ENCODE data around the gene SLITRK6.

The SLITRK6 gene

DNA sequence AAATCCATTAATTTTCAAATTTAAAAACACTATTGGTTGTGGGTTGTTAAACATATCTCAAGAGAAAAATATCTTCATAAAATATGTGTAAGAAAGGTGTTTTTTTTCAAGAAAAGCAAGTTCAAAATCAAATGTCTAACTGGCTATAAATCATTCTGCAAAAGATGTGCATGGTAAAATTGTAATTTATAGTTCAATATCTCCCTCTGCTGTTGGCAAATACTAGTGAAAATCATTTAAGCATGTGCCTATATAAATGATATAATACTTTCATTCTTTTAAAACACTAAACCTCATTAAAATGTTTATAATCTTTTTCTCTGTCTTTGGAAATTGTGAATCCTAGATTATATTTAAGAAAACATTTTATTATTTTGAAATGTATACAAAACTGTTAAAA is 17.2 kb upstream of the SLITRK6 start:
- H3K27me3 ChIP-seq (ENCODE audit: insufficient read depth, low read depth), result no peaks in the 10 kb centered on the region
- no peaks in the 10 kb centered on the region for H3K79me2 ChIP-seq (ENCODE audit: insufficient read depth, low read depth)
- H3K36me3 ChIP-seq (ENCODE audit: insufficient read depth), result no peaks in the 10 kb centered on the region
- no peak overlapping the region for H3K27ac ChIP-seq
- no peak overlapping the region for H3K9ac ChIP-seq
- H3K4me1 ChIP-seq (ENCODE audit: low read depth, poor library complexity, severe bottlenecking), result no peaks in the 10 kb centered on the region
- H3K4me3 ChIP-seq (IDR thresholded peaks at IDR 0.05; ENCODE audit: insufficient read depth, low read depth, low read length), result no peak overlapping the region
- TF ChIP-seq CTCF (conservative IDR thresholded peaks at IDR 0.05; ENCODE audit: low read depth, low read length), result no peak; the same call in 1 of the 2 replicates
- H3K4me2 ChIP-seq, result no peak overlapping the region
- no peaks in the 10 kb centered on the region for H4K20me1 ChIP-seq (ENCODE audit: insufficient read depth)
- no peak overlapping the region for H2AFZ ChIP-seq (ENCODE audit: low read depth)

DNA sequence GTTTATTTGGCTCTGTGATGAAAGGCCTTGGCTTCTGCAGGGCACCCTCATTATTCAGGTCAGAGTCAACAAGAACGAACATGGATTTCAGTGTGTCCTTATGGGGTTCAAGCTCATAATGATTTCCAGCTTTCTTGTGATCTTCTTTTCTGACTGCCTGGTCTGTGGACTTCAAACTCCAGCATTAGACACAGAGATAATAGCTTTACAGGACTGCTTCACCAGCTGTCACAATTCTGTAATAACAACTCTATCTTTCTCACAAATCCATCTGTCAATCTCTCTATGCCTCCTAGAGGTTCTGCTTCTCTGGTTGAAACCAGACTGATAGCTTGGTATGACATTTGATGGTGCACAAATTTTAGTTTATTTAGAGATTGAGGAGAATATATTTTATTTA is 13.1 kb upstream of the SLITRK6 start:
- no peak for TF ChIP-seq CTCF (conservative IDR thresholded peaks at IDR 0.05; ENCODE audit: low read depth, low read length)
- Histone ChIP-seq H3K4me2 (no peak overlapping the region), H3K27ac (no peak overlapping the region), H4K20me1 (ENCODE audit: insufficient read depth) (no peaks in the 10 kb centered on the region), H3K27me3 (ENCODE audit: insufficient read depth, low read depth) (no peaks in the 10 kb centered on the region), H2AFZ (ENCODE audit: low read depth) (no peak overlapping the region), H3K79me2 (ENCODE audit: insufficient read depth, low read depth) (no peaks in the 10 kb centered on the region), H3K9ac (no peak overlapping the region), H3K36me3 (ENCODE audit: insufficient read depth) (no peaks in the 10 kb centered on the region), H3K4me3 (IDR thresholded peaks at IDR 0.05; ENCODE audit: insufficient read depth, low read depth, low read length) (no peak overlapping the region), H3K4me1 (ENCODE audit: low read depth, poor library complexity, severe bottlenecking) (no peaks in the 10 kb centered on the region)

GRCh38 chr13:85808811-85809210 is 9.6 kb upstream of the SLITRK6 start:
- H3K79me2 ChIP-seq (ENCODE audit: insufficient read depth, low read depth), result no peaks in the 10 kb centered on the region
- H3K27ac ChIP-seq, result no peak overlapping the region
- no peak overlapping the region for H3K4me3 ChIP-seq (IDR thresholded peaks at IDR 0.05; ENCODE audit: insufficient read depth, low read depth, low read length)
- TF ChIP-seq CTCF (conservative IDR thresholded peaks at IDR 0.05; ENCODE audit: low read depth, low read length), result no peak
- H4K20me1 ChIP-seq (ENCODE audit: insufficient read depth), result no peaks in the 10 kb centered on the region
- H3K4me2 ChIP-seq, result no peak overlapping the region
- H2AFZ ChIP-seq (ENCODE audit: low read depth), result no peak overlapping the region
- no peaks in the 10 kb centered on the region for H3K36me3 ChIP-seq (ENCODE audit: insufficient read depth)
- no peaks in the 10 kb centered on the region for H3K27me3 ChIP-seq (ENCODE audit: insufficient read depth, low read depth)
- no peaks in the 10 kb centered on the region for H3K4me1 ChIP-seq (ENCODE audit: low read depth, poor library complexity, severe bottlenecking)
- H3K9ac ChIP-seq, result no peak overlapping the region

GRCh38 chr13:85806553-85807175 is 7.4 kb upstream of the SLITRK6 start:
- no peak overlapping the region for H3K9ac ChIP-seq
- peak; percentile 73 for TF ChIP-seq CTCF (conservative IDR thresholded peaks at IDR 0.05; ENCODE audit: low read depth, low read length)
- H3K4me2 ChIP-seq, result no peak overlapping the region
- H3K4me1 ChIP-seq (ENCODE audit: low read depth, poor library complexity, severe bottlenecking), result no peaks in the 10 kb centered on the region
- no peak overlapping the region for H3K4me3 ChIP-seq (IDR thresholded peaks at IDR 0.05; ENCODE audit: insufficient read depth, low read depth, low read length)
- no peaks in the 10 kb centered on the region for H3K36me3 ChIP-seq (ENCODE audit: insufficient read depth)
- H2AFZ ChIP-seq (ENCODE audit: low read depth), result no peak overlapping the region
- no peaks in the 10 kb centered on the region for H3K79me2 ChIP-seq (ENCODE audit: insufficient read depth, low read depth)
- H3K27ac ChIP-seq, result no peak overlapping the region
- no peaks in the 10 kb centered on the region for H3K27me3 ChIP-seq (ENCODE audit: insufficient read depth, low read depth)
- no peaks in the 10 kb centered on the region for H4K20me1 ChIP-seq (ENCODE audit: insufficient read depth)
